Mucosa of rectum (tissue), 2 donors: ENCODE data around the gene MPDZ.

ENCODE experiments used
- H3K27ac ChIP-seq, 2 donors: one replicate each; pipeline ENCODE4 v1.7.0; 2013; ENCODE audit warnings: inconsistent platforms in 2 of 2, low read depth in 2 of 2, low read length in 2 of 2
- H3K27me3 ChIP-seq, 2 donors: one replicate each; pipeline ENCODE4 v1.7.0; 2013; ENCODE audit warnings: low read length in 2 of 2; ENCODE audit not compliant: control insufficient read depth in 2 of 2, insufficient read depth in 2 of 2
- H3K36me3 ChIP-seq, 2 donors: one replicate each; pipeline ENCODE4 v1.7.0; 2013; ENCODE audit warnings: low read length in 2 of 2; ENCODE audit not compliant: control insufficient read depth in 2 of 2, insufficient read depth in 2 of 2
- H3K4me1 ChIP-seq, 2 donors: one replicate each; pipeline ENCODE4 v1.7.0; 2013; ENCODE audit warnings: low read length in 2 of 2, mild to moderate bottlenecking in 1 of 2; ENCODE audit not compliant: control insufficient read depth in 2 of 2, insufficient read depth in 2 of 2
- H3K4me3 ChIP-seq, 2 donors: one replicate each; pipeline ENCODE4 v1.7.0; 2013; ENCODE audit warnings: low read length in 2 of 2
- H3K9ac ChIP-seq, 2 donors: one replicate each; pipeline ENCODE4 v1.7.0; 2013; ENCODE audit warnings: low read length in 2 of 2, low read depth in 1 of 2, mild to moderate bottlenecking in 1 of 2
- H3K9me3 ChIP-seq, 2 donors: one replicate each; pipeline ENCODE4 v1.7.0; 2013; ENCODE audit warnings: low read length in 2 of 2; ENCODE audit not compliant: control insufficient read depth in 2 of 2
- donor health status: healthy.
- donor health status: Normal muscosa, but diverticular disease.

MPDZ gene

DNA sequence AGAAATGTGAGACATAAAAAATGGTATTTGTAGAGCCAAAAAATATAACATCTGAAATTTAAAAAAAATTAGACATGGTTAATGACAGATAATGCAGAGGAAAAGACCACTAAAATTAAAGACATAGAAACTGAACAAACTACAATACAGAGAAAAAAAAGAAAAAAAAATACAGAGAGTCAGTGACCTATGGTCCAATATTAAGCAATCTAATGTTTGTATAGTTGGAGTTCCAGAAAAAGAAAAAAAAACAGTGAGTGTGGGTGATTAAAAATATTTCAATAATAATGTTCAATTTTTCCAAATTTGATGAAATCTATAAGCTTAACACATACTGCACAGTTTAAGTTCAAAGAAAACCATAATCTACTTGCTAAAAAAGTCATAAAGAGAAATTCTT is 207.6 kb downstream of the MPDZ start:
- Histone ChIP-seq H3K4me3 (no peak overlapping the region), H3K27me3 (no peaks in the 10 kb centered on the region), H3K4me1 (no peaks in the 10 kb centered on the region), H3K36me3 (no peaks in the 10 kb centered on the region), H3K9ac (no peak overlapping the region), H3K27ac (no peak overlapping the region), H3K9me3 (no peaks in the 10 kb centered on the region)

- Histone ChIP-seq H3K27me3 (no peaks in the 10 kb centered on the region), H3K27ac (no peak overlapping the region)
These were observed 208.6 kb downstream of the MPDZ start for GRCh38 chr9:13070612-13071595.

DNA sequence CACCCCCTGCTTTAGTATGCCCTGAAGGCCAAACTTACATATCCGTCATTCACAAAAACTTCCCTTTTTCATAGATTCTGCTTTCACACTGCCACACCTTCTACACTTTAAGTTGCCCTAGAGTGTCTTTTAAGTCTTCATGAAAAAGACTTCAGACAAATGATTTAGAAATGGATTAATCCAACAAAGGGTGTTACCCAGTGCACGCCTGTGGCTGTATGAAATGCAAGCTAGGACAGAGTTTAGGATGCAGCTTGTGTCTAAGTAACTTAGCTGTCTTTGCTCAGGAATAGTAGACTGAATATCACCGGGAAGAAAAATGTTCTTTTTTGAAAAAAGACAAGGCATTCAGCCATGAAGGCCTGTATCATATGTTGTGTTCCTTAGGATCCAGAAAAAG is 210.0 kb downstream of the MPDZ start:
- no peaks in the 10 kb centered on the region for H3K4me1 ChIP-seq
- no peak overlapping the region for H3K27ac ChIP-seq
- no peak overlapping the region for H3K4me3 ChIP-seq

More at GRCh38 chr9:13070612-13071595, 208.6 kb downstream of the MPDZ start:
- no peak overlapping the region for H3K9ac ChIP-seq
- no peaks in the 10 kb centered on the region for H3K4me1 ChIP-seq
- H3K9me3 ChIP-seq: no peaks in the 10 kb centered on the region
- no peak overlapping the region for H3K4me3 ChIP-seq
- no peaks in the 10 kb centered on the region for H3K36me3 ChIP-seq

DNA sequence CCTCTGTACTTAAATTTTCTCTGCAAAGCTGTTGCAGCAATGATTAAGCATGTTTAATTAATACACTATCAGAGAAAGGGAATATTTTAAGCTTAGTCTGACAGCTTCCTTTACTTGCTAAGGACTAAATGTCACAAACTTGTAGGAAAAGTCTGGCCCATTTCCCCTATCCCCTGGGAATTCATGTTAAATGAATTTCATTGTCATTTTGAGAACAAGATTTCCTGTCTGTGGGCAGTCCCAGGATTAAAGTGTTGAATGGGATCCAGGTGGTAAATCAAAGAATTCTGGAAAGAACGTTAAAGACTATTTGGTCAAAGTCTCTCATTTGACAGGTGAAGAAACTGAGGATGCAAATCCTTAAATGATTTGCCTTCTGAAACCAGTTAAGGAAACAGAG is 214.8 kb downstream of the MPDZ start:
- H3K4me3 ChIP-seq: no peak overlapping the region

More for the DNA sequence above, 210.0 kb downstream of the MPDZ start:
- no peak overlapping the region for H3K9ac ChIP-seq
- H3K36me3 ChIP-seq: no peaks in the 10 kb centered on the region
- H3K27me3 ChIP-seq: no peaks in the 10 kb centered on the region
- H3K9me3 ChIP-seq: no peaks in the 10 kb centered on the region

DNA sequence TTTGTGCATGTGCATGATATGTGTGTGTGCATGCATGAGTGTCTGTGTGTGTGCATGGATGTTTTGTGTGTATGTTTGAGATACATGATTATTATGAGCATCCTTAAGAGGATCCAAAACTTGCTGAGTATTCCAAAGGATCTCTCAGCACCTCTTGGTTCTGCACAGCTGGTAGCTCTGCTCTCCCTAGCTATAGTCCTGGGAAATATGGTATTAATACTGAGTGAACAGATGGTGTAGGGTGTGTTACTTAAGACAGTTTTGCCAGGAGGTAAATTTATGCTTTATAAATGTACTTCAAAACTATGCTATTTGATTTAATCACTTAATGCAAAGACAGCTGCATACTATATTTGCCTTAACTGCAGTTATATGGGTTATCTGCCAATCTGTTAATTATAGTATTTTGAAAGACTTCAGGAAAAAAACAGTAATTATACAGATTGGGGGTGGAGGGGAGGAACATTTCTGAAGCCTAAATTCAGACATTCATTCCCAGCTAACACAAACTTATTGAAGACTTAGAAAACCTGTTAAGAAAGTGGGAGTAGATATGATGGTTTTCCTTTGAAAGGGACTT is 215.5 kb downstream of the MPDZ start:
- no peak overlapping the region for H3K9ac ChIP-seq
- H3K4me1 ChIP-seq: no peaks in the 10 kb centered on the region
- no peaks in the 10 kb centered on the region for H3K9me3 ChIP-seq
- no peaks in the 10 kb centered on the region for H3K27me3 ChIP-seq
- no peaks in the 10 kb centered on the region for H3K36me3 ChIP-seq
- no peak overlapping the region for H3K27ac ChIP-seq
- H3K4me3 ChIP-seq: no peak overlapping the region

More for the DNA sequence above, 214.8 kb downstream of the MPDZ start:
- no peaks in the 10 kb centered on the region for H3K36me3 ChIP-seq
- no peaks in the 10 kb centered on the region for H3K4me1 ChIP-seq
- no peak overlapping the region for H3K9ac ChIP-seq
- no peak overlapping the region for H3K27ac ChIP-seq
- no peaks in the 10 kb centered on the region for H3K9me3 ChIP-seq
- no peaks in the 10 kb centered on the region for H3K27me3 ChIP-seq

DNA sequence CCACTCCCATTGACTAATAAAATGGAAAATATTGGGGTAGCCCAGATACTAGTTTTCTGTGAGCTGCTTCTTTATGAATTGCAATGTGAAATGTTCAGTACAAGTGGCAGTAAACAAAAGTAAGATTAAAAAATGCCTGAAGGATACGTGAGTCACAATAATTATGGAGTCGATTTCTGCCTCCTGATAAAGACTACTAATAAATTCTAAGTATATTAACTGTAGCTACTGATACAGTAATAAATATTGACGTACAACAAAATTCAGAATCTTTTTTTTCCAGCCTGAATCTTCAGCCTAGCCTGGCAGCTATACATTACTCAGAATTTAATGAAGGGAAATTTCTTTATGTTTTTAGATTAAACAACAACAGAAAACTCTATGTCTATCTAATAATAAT is 218.1 kb downstream of the MPDZ start:
- Histone ChIP-seq H3K9ac (no peak overlapping the region), H3K27me3 (no peaks in the 10 kb centered on the region), H3K27ac (no peak overlapping the region), H3K9me3 (no peaks in the 10 kb centered on the region), H3K4me3 (no peak overlapping the region), H3K4me1 (no peaks in the 10 kb centered on the region), H3K36me3 (no peaks in the 10 kb centered on the region)
